NCI-H2227 treated with DMSO at 0.1 percent for 48 hours (cell line): ENCODE data around the gene SEPSECS.

Experiments
- DNase-seq: peaks from one replicate; lab custom pipeline; 2025; lab: John Stamatoyannopoulos, UW

The SEPSECS gene

GRCh38 chr4:25155947-25156346 lies 4.3 kb downstream of the SEPSECS start:
- DNase-seq: no peak

GRCh38 chr4:25154594-25155265 lies 5.5 kb downstream of the SEPSECS start:
- no peak for DNase-seq

DNA sequence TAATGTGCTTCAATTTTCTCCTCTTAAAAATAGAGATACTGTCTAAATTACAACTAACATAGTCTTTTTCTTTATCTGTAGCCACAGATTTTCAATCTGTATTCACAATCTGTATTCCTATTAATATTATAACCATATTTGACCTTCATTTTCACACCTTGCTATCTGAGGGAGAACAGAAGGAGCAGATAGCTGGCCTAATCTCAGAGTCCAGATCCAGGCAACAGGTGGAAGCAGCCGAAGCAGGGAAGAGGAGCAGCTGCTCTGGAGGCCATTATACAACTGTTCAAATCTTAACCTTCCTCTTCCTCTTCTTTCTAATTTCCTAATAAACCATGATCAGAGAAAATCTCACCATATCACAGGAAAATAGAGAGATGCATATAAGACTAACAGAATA lies 14.2 kb downstream of the SEPSECS start:
- no peak for DNase-seq

- DNase-seq: no peak
These were observed 15.3 kb downstream of the SEPSECS start for GRCh38 chr4:25144870-25145481.

DNA sequence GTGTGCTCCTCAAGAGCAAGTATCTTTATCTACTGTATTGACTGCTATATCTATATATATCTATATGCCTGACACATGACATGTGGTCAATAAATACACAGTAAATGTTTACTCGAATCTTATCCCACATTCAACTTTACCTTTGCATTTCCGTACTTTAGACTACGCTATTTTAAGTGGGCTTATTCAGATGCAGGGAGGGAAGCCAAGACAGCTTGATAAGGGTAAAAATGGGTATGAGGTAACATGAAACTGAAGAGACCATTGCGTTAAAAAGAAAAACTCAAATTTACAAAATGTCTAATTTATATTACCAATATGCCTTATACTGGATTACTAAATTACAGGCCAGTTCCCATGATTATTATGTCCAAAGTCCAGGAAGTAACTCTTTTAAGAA lies 17.8 kb downstream of the SEPSECS start:
- DNase-seq: no peak

DNA sequence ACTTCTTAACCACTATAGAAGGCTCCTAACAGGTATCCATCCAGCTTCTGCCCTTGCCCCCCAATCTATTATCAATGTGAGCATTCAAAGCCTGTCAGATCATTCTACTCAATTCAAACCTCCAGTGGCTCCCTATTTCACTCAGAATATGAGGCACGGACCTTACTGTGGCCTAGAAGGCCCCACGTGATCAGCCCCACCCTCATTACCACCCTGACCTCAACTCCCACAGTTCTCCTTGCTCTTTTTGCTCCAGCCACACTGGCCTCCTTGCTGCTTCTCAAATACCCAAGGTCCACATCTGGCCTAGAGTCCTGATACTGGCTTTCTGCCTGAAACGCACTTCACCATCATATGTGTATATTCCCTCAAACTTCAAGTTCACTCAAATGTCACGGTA lies 18.7 kb downstream of the SEPSECS start:
- DNase-seq: no peak

DNA sequence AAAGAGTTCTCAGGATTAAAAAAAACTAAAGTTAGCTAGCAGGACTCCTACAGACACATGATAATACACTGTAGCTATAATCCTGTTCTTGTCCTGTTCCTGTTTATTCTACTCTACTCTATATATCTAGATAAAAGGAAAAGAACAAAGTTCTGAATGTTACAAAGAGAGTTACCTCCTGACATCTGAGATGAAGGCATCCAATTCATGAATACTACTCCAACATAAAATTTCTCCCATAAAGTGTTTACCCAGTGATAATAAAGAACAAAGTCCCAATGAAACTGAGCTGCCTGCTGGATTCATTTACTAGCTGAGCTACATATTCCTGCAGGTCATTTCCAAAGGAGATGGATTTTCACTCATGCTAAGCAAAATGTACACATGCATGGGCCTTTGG lies 27.1 kb downstream of the SEPSECS start:
- no peak for DNase-seq

GRCh38 chr4:25131926-25132325 lies 28.3 kb downstream of the SEPSECS start:
- no peak for DNase-seq

DNA sequence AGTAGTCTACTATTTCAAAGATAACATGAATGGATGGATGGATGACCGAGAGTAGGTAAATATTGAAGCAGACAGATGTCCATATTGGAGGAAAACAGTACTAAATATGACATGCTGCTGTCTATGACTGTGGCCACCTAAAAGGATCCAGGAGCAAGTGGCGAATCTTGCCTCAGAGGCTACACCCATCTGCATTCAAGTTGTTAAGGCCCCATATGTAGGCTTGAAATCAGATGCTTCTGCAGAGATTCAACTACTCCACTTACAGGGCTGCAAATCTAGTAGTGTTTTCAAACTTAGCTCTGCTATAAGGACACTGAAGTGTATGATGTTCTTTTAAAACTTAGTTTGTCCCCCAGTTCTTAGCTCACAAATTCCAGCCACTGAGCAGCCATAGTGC lies 28.9 kb downstream of the SEPSECS start:
- DNase-seq: no peak

DNA sequence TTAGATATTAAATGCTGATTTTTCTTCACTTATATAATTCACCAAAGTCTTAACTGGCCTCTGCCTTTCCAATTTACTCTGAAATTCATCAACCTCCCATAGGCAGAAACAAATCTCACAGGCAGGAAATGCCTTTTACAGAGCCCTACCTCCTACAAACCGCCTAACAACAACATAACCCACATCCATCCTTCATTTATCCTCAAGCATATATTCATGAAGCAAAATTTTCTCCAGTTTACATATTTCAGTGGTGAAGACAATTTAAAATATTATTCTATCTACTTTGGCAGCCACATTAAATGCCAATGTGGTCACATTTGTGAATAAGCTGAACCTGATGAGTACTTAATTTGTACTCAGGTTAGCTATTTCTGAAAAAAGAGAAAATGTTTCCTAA lies 30.3 kb downstream of the SEPSECS start:
- no peak for DNase-seq

DNA sequence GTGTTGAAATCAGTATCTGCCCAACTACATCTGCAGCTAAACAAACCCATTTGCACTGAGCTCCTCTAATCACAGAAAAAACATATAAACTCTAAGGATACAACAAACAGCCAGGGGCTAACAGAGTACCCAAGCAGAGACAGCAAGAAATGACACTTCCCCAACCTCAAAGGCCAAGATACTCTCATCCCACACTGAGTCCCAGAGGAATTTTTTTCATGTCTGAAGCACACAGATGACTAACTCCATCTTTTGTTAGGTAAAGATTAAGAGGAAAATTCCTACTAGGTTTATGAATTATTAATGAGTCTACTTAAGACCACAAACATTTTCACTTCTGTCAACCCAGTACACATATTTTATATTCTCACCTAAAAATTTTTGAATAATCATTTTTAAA lies 31.6 kb downstream of the SEPSECS start:
- no peak for DNase-seq

- no peak for DNase-seq
These were observed 37.0 kb downstream of the SEPSECS start for GRCh38 chr4:25123236-25123635.

DNA sequence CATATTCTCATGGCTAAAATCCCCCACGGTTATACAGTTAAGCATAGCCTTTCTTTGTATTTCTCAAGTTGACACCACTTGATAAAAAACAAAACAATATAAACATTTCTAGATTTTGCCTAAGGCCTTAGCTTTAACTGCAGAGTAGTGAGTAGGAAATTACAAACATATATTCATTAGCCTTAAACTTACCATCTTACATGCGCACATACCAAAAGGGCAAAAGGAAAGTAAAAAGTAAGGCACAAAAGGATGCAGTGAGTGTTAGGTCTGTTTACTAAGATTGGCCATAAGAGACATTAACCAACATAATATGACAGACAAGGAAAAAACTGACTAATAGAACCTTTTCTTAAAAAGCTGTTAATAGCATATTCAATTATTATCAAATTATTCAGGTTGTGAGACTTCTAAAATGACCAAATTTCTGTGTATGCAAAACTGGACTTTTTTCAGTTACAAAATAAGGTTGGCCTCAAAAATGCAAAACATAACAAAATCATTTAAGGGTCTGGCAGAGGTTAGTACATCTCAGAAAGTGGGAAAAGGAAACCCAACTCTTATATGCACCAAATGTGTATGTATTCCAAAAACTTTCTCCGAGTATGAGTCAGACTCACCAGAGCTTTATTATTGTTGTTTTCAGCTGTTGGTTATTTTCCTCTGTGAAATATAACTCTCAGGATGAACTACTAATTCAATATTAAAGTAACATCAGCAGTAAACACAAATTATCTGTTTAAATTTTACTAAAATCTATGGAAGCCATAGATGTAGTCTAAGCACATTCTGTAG lies 39.9 kb downstream of the SEPSECS start:
- no peak for DNase-seq

DNA sequence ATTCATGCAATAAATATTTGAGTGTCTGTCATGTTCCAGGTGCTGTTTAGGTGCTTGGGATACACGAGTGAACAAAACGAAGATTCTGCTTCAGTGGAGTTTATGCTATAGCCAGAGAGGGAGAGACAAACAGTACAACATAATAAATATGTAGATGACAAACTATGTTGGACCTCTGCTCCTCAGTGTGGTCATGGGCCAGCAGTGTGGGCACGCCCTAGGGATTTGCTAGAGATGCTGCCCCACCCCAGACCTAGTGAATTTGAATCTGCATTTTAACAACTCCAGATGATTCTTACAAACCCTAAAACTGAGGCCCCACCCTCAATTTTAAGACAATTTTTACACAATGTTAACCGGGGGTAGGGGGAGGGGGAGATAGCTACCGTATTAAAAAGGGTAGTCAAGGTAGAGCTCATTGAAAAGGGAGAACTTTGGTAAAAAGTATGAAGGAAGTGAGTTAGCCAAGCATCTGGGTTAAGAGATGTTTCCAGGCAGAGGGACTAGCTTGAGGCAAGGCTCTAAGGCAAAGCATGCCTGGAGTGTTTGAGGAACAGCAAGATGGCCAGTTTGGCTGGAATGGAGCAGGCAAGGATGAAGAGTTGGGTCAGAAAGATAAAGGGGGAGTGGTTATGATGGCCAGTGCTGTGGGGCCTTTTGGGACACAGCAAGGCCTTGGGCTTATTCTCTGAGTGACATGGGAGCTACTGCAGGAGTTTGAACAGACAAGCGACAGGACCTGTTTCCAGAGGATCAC lies 42.4 kb downstream of the SEPSECS start:
- DNase-seq: no peak

- DNase-seq: no peak
These were observed 43.0 kb downstream of the SEPSECS start for GRCh38 chr4:25117274-25117673.

DNA sequence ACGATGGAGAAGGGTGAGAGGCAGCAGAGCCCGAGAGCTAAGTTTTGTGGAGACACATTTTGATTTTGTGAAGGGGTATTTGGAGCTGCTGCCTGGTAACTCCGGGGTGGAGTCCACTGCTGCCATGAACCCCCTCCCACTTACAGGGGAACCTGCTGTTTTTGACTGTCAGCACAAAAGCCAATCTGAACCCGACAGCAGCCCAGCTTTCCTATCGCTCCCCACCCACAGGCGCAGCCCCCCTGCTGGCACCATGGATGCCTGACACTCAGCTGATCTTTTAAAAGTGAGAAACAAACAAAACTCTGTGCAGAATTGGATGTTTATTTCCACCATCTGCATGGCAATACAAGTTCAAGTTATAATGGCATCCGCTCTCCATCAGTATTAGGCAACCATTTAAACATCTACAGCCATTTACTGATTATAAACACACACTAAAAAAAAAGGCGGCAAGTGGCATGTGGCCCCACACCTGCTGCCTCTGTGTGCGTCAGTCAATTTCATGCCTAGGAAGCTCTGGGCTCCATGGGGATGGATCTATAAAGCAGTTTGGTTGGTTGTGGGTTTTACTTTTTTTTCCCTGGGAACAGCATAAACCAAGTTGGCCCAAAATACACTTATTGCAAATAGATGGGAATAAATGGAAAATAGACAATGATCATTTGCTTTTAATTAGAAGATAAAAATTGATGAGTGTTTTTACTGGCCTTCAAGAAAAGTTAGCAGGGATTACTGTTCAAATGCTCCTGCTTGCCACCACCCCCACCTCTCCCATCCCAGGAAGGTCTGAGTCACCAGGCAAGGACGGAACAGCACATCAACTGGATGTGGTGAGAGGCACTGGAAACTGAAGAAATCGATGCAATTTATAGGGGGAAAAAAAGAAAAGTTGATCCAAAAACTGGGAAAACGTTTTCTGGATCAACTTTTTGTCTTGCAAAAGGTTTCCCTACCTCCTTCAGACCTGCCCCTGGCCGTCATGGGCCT lies 46.0 kb downstream of the SEPSECS start:
- no peak for DNase-seq

DNA sequence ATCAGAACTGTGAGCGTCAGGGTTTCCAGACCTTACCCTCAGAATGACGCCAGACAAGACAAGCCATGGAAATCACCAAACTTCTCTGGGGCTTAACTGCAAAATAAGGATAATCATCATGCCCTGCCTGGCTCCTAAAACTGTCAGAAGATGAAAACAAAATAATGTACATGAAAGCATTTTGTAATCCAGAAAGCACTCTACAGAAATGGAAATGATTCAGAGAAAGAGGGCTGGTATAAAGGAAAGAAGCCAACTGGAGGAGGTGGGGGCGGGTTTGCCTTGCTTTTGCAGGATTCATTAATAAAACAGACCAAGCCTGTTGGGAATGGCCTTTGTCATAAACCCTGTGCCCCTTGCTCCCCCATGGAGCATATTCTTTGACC lies 47.3 kb downstream of the SEPSECS start:
- DNase-seq: no peak

GRCh38 chr4:25112366-25112994 lies 47.8 kb downstream of the SEPSECS start:
- DNase-seq: no peak

GRCh38 chr4:25111648-25112196 lies 48.5 kb downstream of the SEPSECS start:
- DNase-seq: no peak

- no peak for DNase-seq
These were observed 49.5 kb downstream of the SEPSECS start for GRCh38 chr4:25110527-25111329.
